NCI-H2196 (cell line): ENCODE data around the gene MAFG.

Experiments used
- DNase-seq: peaks from one replicate; lab custom pipeline; 2025; ENCODE audit not compliant: unreplicated experiment; lab: John Stamatoyannopoulos, UW

MAFG gene

DNA sequence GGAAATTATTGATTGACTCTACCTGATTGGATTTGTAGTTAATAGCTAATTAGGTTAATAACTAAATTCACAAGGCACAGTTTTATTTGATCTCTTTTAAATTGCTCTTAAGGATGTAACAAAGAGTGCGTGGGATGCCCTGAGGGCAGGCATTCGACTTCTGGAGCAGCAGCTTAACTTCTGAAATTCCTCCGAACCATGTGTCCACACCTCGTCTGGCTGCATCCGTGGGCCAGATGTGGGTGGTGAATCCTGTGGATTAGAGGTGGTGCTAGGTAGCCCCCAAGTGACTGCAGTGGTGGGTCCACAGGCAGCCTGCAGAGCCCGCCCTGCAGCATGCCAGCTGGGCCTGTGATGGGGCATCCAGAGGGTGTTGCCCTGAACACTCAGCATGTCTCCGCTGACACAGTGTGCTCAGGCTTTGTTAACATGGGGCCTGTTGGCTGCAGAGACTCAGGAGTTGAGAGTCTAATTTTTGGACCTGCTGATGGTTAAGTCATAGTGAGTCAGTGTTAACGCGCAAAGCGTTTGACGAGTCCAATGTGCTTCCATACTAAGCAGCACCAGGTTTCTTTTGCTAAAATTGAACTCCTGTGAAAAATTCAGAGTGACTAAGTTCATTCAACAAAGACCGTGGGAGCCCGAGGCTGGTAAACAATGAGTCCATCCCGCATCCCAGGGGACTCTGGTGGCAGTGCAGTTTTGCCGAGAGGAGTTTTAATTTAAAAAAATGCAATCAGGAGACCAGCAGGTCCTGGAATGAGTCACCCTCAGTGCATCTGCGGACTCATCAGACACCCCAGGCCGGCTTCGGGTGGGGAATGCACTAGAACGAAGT is 29.3 kb downstream of the MAFG start:
- no peak for DNase-seq

DNA sequence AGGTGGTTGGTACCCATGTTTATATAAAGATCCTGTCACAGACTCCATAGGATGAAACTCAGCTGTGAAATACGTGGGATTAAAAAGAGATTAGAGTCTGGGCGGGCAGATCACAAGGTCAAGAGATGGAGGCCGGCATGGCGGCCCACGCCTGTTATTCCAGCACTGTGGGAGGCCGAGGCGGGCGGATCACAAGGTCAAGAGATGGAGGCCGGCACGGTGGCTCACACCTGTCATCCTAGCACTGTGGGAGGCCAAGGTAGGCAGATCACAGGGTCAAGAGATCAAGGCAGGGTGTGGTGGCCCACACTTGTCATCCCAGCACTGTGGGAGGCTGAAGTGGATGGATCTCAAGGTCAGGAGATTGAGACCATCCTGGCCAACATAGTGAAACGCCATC is 32.1 kb downstream of the MAFG start:
- no peak for DNase-seq

DNA sequence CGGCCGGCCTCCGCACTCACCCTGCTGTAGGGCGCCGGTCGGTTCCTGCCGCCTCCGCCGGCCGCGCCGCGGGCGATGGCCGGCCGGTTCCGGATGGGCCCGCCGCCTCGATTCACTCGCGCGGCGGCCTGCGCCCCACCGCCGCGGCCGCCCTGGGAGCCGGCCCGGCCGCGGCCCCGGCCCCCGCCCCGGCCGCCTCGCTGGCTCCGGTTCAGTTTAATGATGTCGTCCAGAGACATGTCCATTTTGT is 36.3 kb downstream of the MAFG start:
- no peak for DNase-seq

DNA sequence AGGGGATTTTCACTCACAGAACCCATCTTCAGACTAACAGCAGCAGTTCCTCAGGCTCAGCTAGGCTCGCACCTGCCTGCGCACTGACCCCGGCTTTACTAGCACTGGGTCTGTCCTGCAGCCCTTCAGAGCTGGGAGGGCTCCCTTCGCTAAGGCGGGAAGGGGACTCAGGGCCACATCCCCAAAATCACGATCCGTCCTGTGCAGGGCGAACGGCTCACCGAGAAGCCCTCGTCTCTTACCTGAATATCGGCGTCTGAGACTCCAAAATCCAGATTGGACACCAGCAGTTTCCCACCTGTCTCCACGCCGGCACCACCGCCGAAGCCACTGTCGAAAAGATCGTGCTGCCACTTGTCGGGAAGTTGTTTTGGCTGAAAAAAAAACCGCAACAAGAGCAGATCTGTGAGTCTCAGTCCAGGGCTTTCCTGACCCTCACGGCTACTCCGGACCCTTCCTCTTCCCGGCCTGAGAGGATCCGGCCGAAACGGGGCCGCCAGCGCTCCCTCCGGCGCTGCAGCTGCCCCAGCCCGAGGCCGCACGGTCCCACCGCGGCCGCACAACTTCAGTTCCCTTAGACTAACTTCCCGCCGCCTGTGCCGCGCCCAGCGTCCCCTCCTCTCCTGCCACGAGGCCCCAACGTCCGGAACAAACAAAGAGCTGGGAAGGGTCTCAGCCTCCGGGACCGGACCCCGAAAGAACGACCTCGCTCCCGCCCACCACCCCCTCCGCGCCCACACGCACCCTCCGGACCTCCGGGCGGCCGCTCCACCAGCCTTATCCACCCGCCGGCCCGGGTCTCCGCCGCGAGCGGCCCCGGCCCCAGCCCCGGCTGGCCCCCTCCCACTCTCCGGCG is 36.9 kb downstream of the MAFG start:
- no peak for DNase-seq

DNA sequence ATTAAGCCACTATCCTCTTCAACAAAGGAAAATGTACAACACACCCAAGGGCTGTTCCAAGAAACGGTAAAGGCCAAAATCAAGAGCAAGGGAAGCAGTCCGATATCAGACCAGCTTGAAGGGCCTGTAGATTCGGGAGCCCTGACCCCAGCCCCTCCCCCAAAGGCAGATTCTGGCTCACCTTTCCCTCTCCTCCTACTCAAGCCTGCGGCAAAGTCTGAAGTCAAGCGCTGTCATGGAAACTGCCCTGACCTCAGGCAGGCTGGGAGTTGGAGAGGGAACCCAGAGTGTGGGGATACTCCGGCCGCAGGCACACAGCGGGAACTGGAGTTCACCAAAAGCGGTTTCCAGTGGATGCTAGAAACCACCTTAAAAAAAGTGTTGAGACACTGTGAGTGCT is 37.9 kb downstream of the MAFG start:
- DNase-seq, result no peak

DNA sequence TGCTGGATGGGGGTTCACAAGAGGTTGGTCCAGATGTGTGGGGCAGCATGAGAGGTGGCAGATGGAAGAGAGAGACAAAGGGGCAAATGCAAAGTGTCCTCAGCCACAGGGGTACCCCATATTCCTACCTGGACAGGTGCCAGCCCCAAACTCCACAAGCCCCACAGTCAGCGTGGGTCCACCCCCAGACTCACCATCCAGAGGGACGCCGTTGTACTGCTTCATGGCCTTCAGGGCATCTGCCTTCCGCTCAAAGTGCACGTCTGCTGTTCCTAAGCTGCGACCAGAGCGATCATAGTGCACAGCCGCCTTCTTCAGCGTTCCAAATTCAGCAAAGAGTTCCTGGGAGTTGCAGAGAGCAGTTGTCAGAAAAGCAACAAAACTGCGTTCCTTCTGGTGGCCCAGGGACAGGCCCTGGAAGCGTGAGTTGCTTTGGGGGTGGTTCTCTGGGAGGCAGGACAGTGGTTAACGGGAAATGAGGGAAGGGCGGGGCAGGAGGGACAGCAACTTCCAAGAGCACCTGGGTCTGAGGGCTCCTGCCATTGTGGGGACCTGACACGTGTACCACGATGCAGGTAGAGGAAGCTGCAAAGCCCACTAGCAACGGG is 38.4 kb downstream of the MAFG start:
- no peak for DNase-seq

DNA sequence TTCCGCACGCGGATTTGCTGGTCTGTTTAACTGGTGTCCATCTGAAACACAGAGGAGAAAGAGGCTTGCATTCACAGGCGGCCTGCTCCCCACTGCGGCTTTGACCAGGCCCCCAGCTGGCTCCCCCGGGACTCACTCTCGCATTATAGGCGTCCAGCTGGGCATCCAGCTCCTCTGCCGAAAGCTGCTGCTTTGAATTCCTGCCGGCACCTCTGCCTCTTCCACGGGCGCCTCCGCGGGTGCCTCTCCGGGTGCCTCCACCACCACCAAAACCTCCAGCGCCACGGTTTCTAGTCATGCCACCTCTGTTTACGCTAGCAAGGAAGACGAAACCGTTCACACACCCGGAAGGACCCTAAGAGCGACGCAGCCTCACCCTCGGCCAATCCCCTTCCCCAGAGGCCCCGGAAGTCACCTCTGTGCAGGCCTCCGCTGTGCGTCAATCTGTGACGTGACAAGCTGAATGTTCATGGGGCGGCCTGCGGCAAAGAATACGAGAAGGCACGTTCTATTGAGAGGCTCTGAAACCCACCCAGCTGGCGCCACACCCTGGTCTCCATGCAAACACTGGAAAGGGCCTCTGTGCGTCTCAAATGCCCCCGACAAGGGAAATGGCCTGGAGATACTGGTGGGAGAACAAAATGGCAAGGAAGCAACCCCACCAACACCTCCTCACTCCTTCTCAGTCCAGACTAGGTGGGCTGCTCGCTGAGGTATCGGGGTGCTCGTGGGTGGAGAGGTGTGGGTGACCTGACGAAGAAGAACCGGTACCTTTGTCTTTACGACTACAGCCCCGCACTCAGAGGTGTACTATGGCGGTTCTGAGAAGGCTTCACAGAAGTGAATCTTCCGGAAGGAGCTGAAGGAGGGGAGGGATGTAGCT is 39.2 kb downstream of the MAFG start:
- DNase-seq, result no peak

DNA sequence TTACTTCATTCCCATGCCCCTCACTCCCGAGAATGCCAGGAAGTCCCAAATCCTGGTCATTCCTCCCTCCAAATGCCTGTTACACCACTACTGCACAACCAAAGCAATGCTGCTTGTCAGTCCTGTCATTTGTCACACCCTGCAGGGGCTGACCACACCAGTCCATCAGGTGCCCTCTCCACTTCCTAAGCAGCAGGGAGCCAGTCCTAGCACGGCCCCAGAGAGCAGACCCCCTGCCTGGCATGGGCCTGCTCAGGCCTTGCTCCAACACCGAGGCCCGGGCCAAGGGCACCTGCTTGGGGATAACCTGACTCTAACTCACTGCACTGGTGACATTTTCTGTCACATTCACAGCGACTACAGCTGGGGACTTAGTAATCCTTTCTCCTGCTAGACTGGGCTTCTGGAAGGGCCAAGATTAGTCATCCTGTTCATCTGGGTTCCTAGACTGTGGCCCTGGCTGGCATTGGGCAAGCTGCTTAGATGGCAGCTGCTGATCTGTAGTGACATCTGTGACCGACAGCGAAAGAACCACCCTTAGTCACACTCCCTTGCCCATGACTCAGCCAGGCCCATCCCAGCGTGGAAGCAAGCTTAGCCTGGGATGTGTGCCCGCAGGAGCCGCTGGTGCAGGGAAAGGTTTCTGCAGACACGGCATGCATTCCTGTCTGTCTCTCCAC is 41.5 kb downstream of the MAFG start:
- no peak for DNase-seq

DNA sequence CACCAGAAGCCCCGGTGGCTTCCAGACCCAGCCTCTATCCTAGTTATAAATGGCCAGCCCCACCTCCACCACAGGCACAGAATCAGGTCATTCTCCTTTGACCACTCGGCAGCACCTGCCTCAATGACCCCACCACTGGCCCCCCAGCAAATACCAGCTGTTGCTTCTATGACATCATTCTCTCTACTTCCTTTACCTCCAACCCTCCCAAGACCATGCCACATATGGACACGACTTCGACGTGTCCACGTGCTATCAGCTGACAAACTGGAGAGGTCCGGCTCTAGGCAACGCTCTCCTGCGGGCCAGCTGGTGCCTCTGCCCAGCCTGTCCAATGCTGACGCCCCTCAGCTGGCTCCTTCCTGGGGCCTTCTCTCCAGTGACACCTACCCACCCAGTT is 42.1 kb downstream of the MAFG start:
- no peak for DNase-seq

DNA sequence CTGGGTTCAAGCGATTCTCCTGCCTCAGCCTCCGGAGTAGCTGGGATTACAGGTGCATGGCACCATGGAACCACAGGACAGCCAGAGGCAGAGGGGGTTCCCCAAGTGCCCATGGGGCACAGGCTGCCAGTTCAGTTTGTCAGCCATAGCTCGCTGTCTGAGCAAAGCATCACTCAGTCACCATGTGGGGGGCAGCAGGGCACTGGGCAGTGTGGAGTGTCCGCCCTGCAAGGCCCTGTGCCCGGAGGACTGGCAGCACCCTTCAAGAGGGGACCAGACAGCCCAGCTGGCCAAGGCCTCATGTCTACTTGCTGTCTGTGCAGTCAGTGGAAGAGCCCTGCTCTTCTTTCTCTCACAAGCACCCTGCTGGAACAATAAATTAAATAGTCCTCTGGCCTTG is 42.6 kb downstream of the MAFG start:
- no peak for DNase-seq

DNA sequence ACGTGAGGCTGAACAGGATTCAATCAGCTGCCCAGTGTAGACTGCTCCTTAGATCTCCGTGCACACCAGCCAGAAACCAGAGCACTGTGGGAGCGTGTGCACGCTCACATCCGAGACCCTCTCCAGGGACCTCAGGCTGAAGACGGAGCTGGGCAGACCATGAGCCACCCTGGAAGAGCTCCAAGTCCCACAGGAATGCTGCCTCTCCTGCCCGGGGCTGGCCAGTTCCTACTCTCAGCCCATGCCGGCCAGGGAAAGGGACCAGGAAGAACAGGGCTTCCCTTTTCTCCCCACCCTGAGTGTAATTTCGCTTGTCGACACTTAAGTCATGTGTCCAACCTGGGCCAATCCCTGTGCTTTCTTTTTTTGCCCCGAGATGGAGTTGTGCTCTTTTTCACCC is 43.0 kb downstream of the MAFG start:
- DNase-seq, result no peak

DNA sequence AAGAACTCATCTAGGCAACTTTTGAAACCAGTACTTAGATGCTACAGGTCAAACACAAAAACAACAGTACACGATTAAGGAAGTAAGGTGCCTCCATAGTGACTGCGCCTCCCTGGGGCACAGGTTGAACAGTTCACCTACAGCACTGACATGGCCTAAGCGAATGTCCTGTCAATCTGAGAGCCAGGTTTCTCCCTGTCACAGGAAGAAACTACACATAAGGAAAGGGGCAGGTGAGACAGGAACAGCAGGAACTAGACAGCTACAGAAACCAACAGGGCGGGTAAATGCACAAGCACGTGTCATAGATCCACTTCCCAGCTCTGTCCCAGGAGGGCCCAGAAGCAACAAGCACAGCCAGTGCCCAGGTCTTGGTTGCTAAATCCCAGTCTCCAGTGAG is 48.4 kb downstream of the MAFG start:
- DNase-seq, result no peak

DNA sequence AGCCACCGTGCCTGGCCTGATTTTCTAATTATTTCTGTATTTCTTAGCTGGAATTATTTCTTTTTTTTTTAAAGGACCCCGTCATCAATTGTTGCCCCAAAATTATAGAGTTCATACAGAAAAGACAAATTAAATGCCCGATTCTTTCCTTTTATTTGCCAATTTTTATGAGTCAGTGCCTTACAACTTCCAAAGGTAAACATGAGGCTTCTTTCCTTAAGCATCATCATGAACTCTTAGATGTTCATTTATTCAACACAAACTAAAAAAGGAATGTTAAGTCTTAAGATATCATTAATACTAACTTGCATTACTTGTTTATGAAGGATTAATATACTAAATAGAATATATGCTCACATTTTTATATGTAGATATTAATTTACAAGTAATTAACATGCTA is 49.2 kb downstream of the MAFG start:
- DNase-seq, result no peak

DNA sequence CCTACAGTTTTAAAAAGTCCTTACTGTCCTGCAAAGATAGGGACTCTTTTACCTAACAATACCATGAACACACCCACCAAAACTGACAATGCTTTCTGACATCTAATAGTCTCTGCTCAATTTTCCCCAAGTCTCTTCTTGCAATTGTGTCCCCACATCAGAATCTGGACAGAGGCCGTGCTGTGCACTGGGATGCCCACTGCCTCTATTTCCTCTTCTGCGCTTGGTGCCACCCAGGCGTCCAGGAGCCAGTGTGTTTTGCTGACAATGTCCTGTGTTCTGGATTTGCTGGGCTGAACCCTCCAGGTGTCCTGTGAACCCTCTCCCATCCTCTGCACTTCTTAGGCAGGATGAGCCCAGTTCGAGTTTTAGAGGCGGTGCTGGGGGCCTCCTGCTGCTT is 50.0 kb downstream of the MAFG start:
- DNase-seq, result no peak

DNA sequence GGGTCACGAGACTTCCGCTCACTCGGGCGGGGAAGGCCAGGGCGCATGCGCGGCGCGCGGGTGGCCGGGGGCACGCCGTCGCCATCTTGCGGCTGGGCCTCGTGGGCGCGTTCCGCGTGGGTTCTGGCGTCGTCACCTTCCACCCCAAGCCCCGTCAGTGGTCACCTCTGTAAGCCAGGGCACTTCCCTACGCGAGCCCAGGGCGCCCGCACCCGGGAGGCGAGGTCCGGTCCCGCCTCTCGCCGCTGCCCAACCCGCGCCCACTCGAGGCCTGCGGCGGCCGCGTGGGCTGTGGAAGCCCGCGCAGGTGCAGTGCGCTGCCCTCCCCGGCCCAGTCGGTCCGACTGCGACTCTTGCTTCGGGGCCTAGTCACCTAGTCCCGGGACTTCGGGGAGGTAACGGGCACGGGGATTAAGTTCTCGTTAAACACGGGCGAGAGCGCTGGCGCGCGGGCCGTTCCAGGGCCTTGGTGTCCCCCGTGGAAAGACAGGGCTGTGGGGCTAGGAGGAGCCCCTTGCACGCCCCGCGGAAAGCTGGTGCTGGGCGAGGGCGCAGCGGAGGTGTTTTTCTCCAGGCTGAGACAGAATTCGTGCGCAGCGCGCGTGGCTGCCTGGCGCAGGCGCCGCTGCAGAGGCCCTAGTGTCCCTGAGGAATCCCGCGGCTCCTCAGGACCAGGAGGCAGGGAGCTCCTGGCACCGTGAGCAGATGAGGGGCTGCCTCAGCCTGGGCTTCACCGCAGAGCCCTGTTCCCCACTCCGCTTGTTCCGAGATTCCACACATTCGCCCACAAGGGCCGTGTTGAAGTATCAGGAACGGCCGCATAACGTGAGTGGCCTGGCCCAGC is 55.9 kb downstream of the MAFG start:
- peak; percentile 98 for DNase-seq

DNA sequence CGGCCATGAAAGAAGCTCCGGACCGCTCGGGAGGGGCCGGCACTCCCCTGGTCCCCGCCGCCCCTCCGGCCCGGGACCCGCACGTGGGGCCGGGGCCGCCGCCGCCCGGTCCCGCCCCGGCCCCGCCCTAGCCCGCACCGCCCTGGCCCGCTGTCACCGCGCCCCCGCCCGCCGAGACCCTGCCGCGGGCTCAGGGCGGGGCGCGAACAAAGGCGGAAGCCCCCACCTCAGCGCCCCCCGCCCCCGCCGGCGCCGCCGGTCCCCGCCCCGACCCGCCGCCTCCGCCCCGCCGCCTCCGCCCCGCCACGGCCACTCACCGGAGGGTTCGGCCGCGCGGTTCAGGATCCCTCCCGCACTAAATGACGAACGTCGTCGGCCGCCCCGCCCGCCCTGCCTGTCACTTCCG is 56.6 kb downstream of the MAFG start, which contains the start of gene ARHGDIA:
Gene ARHGDIA (minus strand): TSS at position 357 of the 406 bp plus-strand sequence. CDS start 1,407 bp downstream, outside the sequence.
- no peak for DNase-seq

DNA sequence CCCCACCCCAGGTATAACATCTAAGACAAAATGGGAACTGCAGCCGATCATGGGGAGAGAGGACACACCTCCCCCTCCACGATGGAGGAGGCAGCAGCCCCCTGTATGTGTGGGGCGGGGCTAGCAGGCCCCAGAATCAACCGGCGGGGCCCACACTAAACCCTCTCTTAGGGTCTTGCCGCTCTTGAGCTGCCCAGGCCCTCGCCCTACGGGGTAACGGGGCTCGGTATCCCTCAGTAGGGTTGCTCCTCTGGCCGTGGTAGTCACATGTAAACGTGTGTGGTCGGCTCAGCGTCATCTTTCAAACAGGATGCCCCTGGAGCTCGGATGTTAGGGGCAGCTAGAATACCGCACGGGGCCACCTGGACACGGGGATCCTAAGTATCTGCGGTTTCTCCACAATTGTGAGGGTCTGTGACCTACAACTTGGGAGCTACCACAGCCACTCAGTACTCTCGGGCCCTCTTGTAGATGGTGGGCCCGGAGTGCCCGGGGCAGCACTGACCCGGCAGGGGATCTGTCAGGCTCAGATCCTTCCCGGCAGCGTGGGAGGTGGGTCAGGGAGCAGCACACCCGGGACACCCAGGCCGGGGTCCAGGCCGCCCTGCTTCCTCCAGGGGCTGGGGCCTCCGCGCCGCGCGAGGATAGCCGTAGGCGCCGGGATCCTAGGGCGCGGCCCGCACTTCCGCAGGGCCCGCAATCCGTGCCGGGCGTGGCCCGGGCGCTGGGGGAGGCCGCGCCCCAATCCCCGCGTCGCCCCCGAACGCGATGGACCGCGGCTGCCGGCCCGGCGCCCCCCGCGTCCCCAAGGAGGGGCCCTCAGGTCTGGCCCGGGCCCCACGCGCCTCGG is 57.2 kb downstream of the MAFG start:
- DNase-seq, result no peak

DNA sequence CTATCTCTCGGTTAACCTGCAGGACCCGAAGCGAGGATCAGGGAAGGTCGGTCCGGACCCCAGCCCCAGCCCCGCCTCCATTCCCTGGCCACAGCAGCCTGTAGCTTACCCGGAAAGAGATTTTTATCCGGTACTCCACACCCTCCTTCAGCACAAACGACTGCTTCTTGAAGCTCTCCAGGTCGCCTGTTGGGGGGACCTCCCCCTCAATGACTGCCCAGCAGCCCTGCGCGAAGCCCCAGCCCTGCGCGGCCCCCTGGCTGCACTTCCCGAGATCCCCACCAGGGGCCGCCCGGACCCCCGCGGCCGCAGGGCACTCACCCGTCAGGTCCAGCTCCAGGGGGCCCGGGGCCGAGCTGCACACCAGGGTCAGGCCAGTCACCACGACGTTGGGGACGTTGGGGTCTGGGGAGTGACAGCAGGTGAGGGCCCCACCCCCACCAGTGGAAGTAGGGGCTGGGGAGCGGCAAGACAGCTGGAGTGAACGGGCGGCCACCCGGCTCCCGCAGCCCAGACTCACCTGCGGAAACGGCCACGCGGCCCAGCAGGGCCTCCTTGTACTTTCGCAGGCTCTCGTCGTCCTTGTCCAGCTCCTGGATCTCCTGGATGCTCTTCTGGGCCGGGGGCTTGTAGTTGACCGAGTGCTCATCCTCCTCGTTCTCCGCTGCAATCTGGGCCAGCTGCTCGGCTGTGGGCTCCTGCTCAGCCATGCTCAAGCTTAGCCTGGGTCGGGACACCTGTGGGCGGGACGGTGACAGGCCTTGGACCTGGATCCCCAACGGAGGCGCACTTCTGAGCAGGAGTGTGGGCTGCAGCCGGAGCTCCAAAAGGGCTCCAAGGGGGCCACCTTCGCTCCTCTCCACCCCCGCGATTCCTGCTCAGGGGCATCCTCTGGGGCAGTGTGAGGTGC is 58.1 kb downstream of the MAFG start:
- DNase-seq, result no peak
